IMR-90 (cell line): ENCODE measurements around the gene ARFGAP3. TPM values are rescaled to one million over a fixed set of nuclear protein-coding genes. Genes with fewer than 3 reads are reported as not detected.

ENCODE experiments used
- ATAC-seq: fragments of 200-7000 bp; cut with Tn5 transposase; 2 replicates; pipeline ENCODE4 v1.9.1; 2020; ENCODE audit warnings: low read depth, mild to moderate bottlenecking, moderate library complexity
- BruUV-seq: library from RNA; stranded (reverse); fragments of 400-500 nt; replicated peaks from 2 replicates; lab custom pipeline; 2021; lab: Mats Ljungman, UMichigan
- CTCF ChIA-PET: fragments of 300-600 bp; formaldehyde crosslinking; extraction: SDS; loops from one replicate; lab custom pipeline; 2021; ENCODE audit warnings: antibody characterized with exemption; lab: Yijun Ruan, JAX
- POLR2A ChIA-PET: fragments of 300-600 bp; sonication (Branson Sonifier 250); formaldehyde crosslinking; loops from one replicate; lab custom pipeline; 2022; ENCODE audit warnings: antibody characterized with exemption; ENCODE audit not compliant: unreplicated experiment; lab: Charles Lee
- DNase-seq: peaks from one replicate; pipeline ENCODE4 v3.0.0; 2013
- H2AFZ ChIP-seq: replicated peaks from 2 replicates; pipeline ENCODE3; 2013; ENCODE audit warnings: low read length, mild to moderate bottlenecking; ENCODE audit not compliant: poor library complexity
- H2AK5ac ChIP-seq: 2 replicates; pipeline ENCODE4 v1.6.1; 2013; ENCODE audit warnings: low read depth, low read length, inconsistent platforms
- H2AK9ac ChIP-seq: replicated peaks from 2 replicates; pipeline ENCODE3; 2013; ENCODE audit warnings: mild to moderate bottlenecking, low read depth, low read length, moderate library complexity; ENCODE audit not compliant: poor library complexity
- H2BK120ac ChIP-seq: 2 replicates; pipeline ENCODE4 v1.6.1; 2013; ENCODE audit warnings: low read depth, low read length, inconsistent platforms
- H2BK15ac ChIP-seq: 3 replicates; pipeline ENCODE4 v1.6.1; 2013; ENCODE audit warnings: low read depth, low read length, inconsistent platforms
- H2BK20ac ChIP-seq: 2 replicates; pipeline ENCODE4 v1.6.1; 2013; ENCODE audit warnings: low read depth, mild to moderate bottlenecking, inconsistent platforms, low read length, moderate library complexity
- H2BK5ac ChIP-seq: 2 replicates; pipeline ENCODE4 v1.6.1; 2013; ENCODE audit warnings: mild to moderate bottlenecking, low read depth, low read length, inconsistent platforms; ENCODE audit not compliant: poor library complexity, severe bottlenecking
- H3K14ac ChIP-seq: replicated peaks from 2 replicates; pipeline ENCODE4 v1.6.1; 2013; ENCODE audit warnings: low read depth, low read length, inconsistent platforms
- H3K18ac ChIP-seq: 2 replicates; pipeline ENCODE4 v1.6.1; 2013; ENCODE audit warnings: low read depth, low read length, control low read depth
- H3K23ac ChIP-seq: 2 replicates; pipeline ENCODE4 v1.6.1; 2013; ENCODE audit warnings: low read depth, low read length, inconsistent platforms
- H3K27ac ChIP-seq: 2 replicates; pipeline ENCODE4 v1.5.1; 2013; ENCODE audit warnings: mild to moderate bottlenecking, control low read depth, low read length; ENCODE audit not compliant: insufficient read depth
- H3K27me3 ChIP-seq: 2 replicates; pipeline ENCODE4 v1.6.1; 2013; ENCODE audit warnings: low read length; ENCODE audit not compliant: control insufficient read depth, insufficient read depth
- H3K36me3 ChIP-seq: 2 replicates; pipeline ENCODE4 v1.6.1; 2013; ENCODE audit warnings: low read length, mixed read lengths; ENCODE audit not compliant: control insufficient read depth, insufficient read depth
- H3K4ac ChIP-seq: 2 replicates; pipeline ENCODE4 v1.6.1; 2013; ENCODE audit warnings: low read depth, low read length, inconsistent platforms
- H3K4me1 ChIP-seq: 2 replicates; pipeline ENCODE4 v1.6.1; 2013; ENCODE audit warnings: low read length, mixed read lengths; ENCODE audit not compliant: control insufficient read depth, insufficient read depth
- H3K4me2 ChIP-seq: 2 replicates; pipeline ENCODE4 v1.6.1; 2013; ENCODE audit warnings: low read depth, mild to moderate bottlenecking, control low read depth, low read length, moderate library complexity
- H3K4me3 ChIP-seq: 2 replicates; pipeline ENCODE4 v1.5.1; 2013; ENCODE audit warnings: low read depth, mild to moderate bottlenecking, control low read depth, low read length, moderate library complexity; ENCODE audit not compliant: insufficient read depth
- H3K56ac ChIP-seq: 2 replicates; pipeline ENCODE4 v1.6.1; 2013; ENCODE audit warnings: low read length, inconsistent platforms; ENCODE audit not compliant: insufficient read depth; ENCODE audit errors: extremely low read depth
- H3K79me1 ChIP-seq, 2 experiments: 2 replicates each; pipeline ENCODE4 v1.6.1; 2013; ENCODE audit warnings: low read length in 2 of 2, inconsistent platforms in 1 of 2, low read depth in 1 of 2
- H3K9ac ChIP-seq: 2 replicates; pipeline ENCODE4 v1.6.1; 2013; ENCODE audit warnings: low read depth, low read length, control low read depth
- H3K9me1 ChIP-seq: 2 replicates; pipeline ENCODE4 v1.6.1; 2013; ENCODE audit warnings: low read length, inconsistent platforms; ENCODE audit not compliant: insufficient read depth
- H3K9me3 ChIP-seq: 2 replicates; pipeline ENCODE4 v1.6.1; 2013; ENCODE audit warnings: low read length; ENCODE audit not compliant: control insufficient read depth, insufficient read depth
- H4K20me1 ChIP-seq: 2 replicates; pipeline ENCODE4 v1.6.1; 2013; ENCODE audit warnings: low read length, inconsistent platforms; ENCODE audit not compliant: insufficient read depth
- H4K5ac ChIP-seq: 2 replicates; pipeline ENCODE4 v1.6.1; 2013; ENCODE audit warnings: mild to moderate bottlenecking, low read depth, low read length, control low read depth
- H4K8ac ChIP-seq, 2 experiments: 2 replicates each; pipeline ENCODE4 v1.6.1; 2013; ENCODE audit warnings: low read depth in 2 of 2, low read length in 2 of 2, control low read depth in 1 of 2, inconsistent platforms in 1 of 2
- H4K91ac ChIP-seq: 2 replicates; pipeline ENCODE4 v1.6.1; 2013; ENCODE audit warnings: low read depth, low read length, inconsistent platforms; ENCODE audit not compliant: insufficient read depth
- BHLHE40 ChIP-seq: fragments of 150-350 bp; IDR thresholded peaks from 2 replicates; pipeline ENCODE4 v1.6.1; 2016; ENCODE audit warnings: mild to moderate bottlenecking, low read depth, low read length
- ELK1 ChIP-seq: fragments of 150-350 bp; IDR thresholded peaks from 2 replicates; pipeline ENCODE4 v1.6.1; 2016; ENCODE audit warnings: low read depth, mild to moderate bottlenecking, low read length, moderate library complexity, borderline replicate concordance
- MAZ ChIP-seq: IDR thresholded peaks from 2 replicates; pipeline ENCODE4 v1.6.1; 2012; ENCODE audit warnings: low read depth, mild to moderate bottlenecking, low read length, improper control_type of control experiment, moderate library complexity, borderline replicate concordance
- RAD21 ChIP-seq: IDR thresholded peaks from 2 replicates; pipeline ENCODE4 v1.6.1; 2012; ENCODE audit warnings: low read length, improper control_type of control experiment
- RFX5 ChIP-seq: IDR thresholded peaks from 2 replicates; pipeline ENCODE4 v1.8.0; 2012; ENCODE audit warnings: low read depth, mild to moderate bottlenecking, low read length, moderate library complexity
- whole genome bisulfite sequencing, 2 experiments: methylation state at CpG; one replicate each; pipeline versions ENCODE4 v1.1.5 to v1.1.7; 2013; ENCODE audit warnings: missing lambda C conversion rate in 2 of 2; ENCODE audit not compliant: insufficient read length in 1 of 2; ENCODE audit errors: extremely low coverage in 2 of 2; 5-methylcytosine and 5-hydroxymethylcytosine counted together
- dilution Hi-C: fragments of 300-500 bp; cut with HindIII; formaldehyde crosslinking; loops from one replicate; pipeline ENCODE4 v1.14.3; 2018; ENCODE audit warnings: low sequenced_read_pairs; ENCODE audit not compliant: unreplicated experiment
- in situ Hi-C: fragments of 300-500 bp; cut with MboI; formaldehyde crosslinking; loops from 3 replicates; pipeline ENCODE4 v1.14.3; 2019; ENCODE audit warnings: low sequenced_read_pairs, inconsistent platforms, mixed read lengths
- intact Hi-C: fragments of 100-400 bp; cut with micrococcal nuclease; formaldehyde crosslinking; loops from 2 replicates; pipeline ENCODE4 v1.10.0; 2022
- polyA plus RNA-seq, 3 experiments: library from polyadenylated mRNA; depleted of rRNA; stranded (reverse); fragments of >200 nt; gene quantifications; 2 replicates each; pipeline ENCODE4 v1.2.3, GENCODE V29; 2012; ENCODE audit warnings: low replicate concordance in 1 of 3
- total RNA-seq: library from RNA; depleted of rRNA; stranded (reverse); fragments of >200 nt; gene quantifications from 2 replicates; pipeline ENCODE4 v1.2.3, GENCODE V29; 2012

The ARFGAP3 gene
- total and polyA plus RNA-seq, 2 of the 4 experiments (the other 2 are of a cell fraction) = 50.0 to 70.1 TPM

GRCh38 chr22:42752912-42753311, 104.2 kb downstream of the ARFGAP3 start:
- peaks cover 0 to 6% of the 10 kb centered on the region in 2 experiments; a peak in 1 of 4 replicates for H3K79me1 ChIP-seq
- no peak overlapping the region for H3K27ac ChIP-seq
- H2AFZ ChIP-seq = peak overlapping the region; percentile 65
- peak overlapping the region; percentile 88 for H2AK5ac ChIP-seq
- H3K4ac ChIP-seq = peak overlapping the region; percentile 75
- TF ChIP-seq BHLHE40 = no peak
- TF ChIP-seq RFX5 = no peak
- no peak for TF ChIP-seq RAD21
- no peak for TF ChIP-seq MAZ
- no peak for TF ChIP-seq ELK1
- no peak overlapping the region for H3K23ac ChIP-seq
- peak overlapping the region; percentile 81; the same call in 1 of the 3 replicates for H2BK15ac ChIP-seq
- H3K4me1 ChIP-seq = peaks cover 28% of the 10 kb centered on the region
- H3K14ac ChIP-seq = no peak overlapping the region; the same call in 1 of the 2 replicates
- dilution Hi-C loops (no loop called here), intact Hi-C loops (no loop called here), in situ Hi-C loops (no loop called here)
- peak overlapping the region; percentile 27 for H2BK20ac ChIP-seq
- ChIA-PET POLR2A (no interaction called here), CTCF (no interaction called here)
- DNase-seq = no peak
- H3K4me3 ChIP-seq = no peak overlapping the region
- H2BK120ac ChIP-seq = peak overlapping the region; percentile 69
- no peak overlapping the region for H2BK5ac ChIP-seq
- H4K20me1 ChIP-seq = no peaks in the 10 kb centered on the region
- no peak overlapping the region for H3K4me2 ChIP-seq
- H3K27me3 ChIP-seq = no peaks in the 10 kb centered on the region
- H3K36me3 ChIP-seq = no peaks in the 10 kb centered on the region
- WGBS, 2 experiments = no CpG with 5 or more reads among the region's 7 CpGs
- 0 out of 4 replicates have a peak overlapping the region, but pooled peaks of 1 of the 2 experiments have one; percentile 50 for H4K8ac ChIP-seq
- no peak for ATAC-seq
- BruUV-seq = no TSS peak
- peaks cover 15% of the 10 kb centered on the region for H3K9me1 ChIP-seq
- no peak overlapping the region for H3K56ac ChIP-seq
- H3K9ac ChIP-seq = no peak overlapping the region
- H4K91ac ChIP-seq = peak overlapping the region; percentile 85
- H3K18ac ChIP-seq = no peak overlapping the region
- no peak overlapping the region; the same call in 1 of the 2 replicates for H4K5ac ChIP-seq
- H3K9me3 ChIP-seq = no peaks in the 10 kb centered on the region
- H2AK9ac ChIP-seq = peak overlapping the region; percentile 76
